HG03060 (cell line): ENCODE measurements around the gene FRMPD1.
"Not testable (repeated sequence)": the region's sequence is repeated elsewhere in the genome, so short reads cannot be mapped to it uniquely, and the experiment has no call there.

Source experiments
- ATAC-seq: cut with Tn5 transposase; IDR thresholded peaks from one replicate; pipeline ENCODE4 v1.9.1; 2021; ENCODE audit warnings: low read depth, moderate number of reproducible peaks; ENCODE audit not compliant: unreplicated experiment

FRMPD1 gene

DNA sequence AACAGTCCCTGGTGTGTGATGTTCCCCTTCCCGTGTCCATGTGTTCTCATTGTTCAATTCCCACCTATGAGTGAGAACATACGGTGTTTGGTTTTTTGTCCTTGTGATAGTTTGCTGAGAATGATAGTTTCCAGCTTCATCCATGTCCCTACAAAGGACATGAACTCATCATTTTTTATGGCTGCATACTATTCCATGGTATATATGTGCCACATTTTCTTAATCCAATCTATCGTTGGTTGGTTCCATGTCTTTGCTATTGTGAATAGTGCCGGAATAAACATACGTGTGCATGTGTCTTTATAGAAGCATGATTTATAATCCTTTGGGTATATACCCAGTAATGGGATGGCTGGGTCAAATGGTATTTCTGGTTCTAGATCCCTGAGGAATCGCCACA lies 114.5 kb downstream of the FRMPD1 start:
- not testable (repeated sequence) for ATAC-seq

DNA sequence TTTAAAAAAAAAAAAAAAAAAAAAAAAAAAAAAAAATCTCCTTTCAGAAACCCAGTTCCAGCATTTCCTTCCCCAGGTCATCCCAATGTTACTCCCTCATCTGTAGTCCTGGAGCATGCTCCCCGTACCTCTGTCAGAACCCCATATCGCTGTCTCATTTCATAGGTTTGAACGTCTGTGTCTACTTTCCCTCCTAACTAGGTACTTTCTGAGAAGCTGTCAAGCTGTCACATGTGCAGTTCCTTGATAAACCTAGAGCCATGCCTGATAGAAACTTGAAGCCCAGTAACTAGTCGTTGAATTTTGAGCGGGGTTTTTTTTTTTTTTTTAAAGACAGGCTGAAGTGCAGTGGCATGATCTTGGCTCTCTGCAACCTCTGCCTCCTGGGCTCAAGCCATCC lies 118.6 kb downstream of the FRMPD1 start:
- ATAC-seq = no peak

DNA sequence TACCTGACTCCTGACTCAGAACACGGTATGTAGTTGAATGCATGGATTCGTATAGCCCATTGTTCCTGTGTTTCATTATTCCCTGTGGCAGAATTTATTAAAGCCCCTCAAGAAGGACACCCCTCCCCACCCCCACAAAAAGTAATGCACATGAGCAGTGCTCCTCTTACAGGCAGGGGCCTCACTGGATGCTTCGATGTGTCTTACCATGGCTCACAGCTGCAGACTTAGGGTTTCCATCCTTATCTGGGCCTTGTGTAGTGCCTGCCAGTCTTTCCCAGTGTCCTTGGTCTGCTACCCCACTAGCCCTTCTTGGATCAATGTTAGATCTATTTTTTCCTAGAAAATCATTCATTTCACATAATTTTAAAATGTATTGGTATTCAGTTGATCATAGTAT lies 119.2 kb downstream of the FRMPD1 start:
- no peak for ATAC-seq

DNA sequence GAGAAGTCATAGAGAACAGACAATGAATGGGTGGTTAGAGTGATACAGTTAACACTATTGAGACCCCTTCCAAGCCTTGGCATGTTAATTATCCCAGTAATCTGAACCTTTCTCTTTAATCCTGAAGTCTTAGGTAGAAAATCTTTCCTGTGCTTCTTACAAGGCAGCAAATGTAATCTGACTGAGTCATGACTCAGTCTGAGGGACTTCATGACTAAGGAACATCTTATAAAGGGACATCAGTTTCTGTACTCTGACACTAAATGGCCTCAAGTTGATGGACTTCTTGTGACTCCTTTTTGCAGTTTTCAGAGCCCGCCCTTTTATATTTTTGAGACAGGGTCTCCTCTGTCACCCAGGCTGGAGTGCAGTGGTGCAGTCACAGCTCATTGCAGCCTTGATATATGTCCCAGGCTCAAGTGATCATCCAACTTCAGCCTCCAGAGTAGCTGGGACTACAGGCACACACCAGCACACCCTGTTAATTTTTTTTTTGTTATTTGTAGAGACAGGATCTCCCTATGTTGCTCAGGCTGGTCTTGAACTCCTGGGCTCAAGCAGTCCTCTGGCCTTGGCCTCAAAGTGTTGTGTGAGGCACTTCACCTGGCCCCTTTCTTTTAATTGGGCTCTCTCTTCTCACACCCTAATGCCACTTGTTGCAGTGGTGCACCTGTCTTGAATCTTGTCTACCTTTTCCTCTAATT lies 124.6 kb downstream of the FRMPD1 start:
- no peak for ATAC-seq

DNA sequence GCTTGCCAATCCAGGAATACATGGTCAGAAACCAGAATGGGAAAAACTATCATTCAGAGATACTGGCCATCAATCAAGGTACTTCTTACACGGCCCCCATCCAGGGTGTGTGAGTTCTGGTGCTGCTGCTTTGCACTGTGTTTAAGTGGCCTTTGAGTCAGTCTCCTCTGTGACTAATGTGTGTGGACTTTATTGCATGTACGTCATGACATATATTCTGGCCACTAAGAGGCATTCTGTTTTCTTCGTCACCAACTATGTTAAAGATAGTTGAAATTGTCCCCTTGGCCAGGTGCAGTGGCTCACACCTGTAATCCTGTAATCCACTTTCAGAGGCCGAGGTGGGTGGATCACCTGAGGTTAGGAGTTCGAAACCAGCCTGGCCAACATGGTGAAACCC lies 125.6 kb downstream of the FRMPD1 start:
- ATAC-seq = no peak

DNA sequence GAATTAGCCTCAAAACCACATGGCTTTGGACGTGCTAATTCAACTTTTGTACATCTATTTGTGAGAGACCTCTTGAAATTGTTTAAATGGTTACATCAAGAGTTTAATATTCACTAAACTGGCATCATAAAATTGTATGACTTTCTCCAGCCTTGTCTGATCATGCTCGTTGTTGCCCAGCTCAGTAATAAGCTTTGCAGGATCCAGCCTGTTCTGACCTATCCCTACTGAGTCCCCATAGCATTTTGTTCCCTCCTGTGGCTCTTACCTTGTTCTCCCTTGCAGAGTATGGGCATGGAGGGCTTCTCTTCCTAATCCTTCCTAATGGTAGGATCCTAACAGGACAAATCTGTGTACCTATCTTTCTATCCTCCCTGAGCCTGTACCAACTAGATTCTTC lies 127.8 kb downstream of the FRMPD1 start:
- ATAC-seq = no peak

DNA sequence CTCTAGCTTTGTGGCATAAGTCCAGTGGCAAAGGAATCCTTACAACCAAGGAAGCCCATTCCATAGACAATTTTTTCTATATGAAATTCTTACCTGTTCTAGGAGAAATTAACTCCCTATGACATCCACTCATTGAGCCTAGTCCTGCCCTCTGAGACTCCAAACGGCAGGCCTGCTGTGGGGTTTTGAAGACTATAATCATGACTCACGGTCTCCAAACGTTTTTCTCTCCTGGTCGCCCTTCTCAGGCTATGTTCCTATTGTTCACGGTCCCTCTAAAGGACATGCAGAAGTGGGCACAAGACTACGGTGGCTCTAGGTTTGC lies 133.5 kb downstream of the FRMPD1 start:
- no peak for ATAC-seq

DNA sequence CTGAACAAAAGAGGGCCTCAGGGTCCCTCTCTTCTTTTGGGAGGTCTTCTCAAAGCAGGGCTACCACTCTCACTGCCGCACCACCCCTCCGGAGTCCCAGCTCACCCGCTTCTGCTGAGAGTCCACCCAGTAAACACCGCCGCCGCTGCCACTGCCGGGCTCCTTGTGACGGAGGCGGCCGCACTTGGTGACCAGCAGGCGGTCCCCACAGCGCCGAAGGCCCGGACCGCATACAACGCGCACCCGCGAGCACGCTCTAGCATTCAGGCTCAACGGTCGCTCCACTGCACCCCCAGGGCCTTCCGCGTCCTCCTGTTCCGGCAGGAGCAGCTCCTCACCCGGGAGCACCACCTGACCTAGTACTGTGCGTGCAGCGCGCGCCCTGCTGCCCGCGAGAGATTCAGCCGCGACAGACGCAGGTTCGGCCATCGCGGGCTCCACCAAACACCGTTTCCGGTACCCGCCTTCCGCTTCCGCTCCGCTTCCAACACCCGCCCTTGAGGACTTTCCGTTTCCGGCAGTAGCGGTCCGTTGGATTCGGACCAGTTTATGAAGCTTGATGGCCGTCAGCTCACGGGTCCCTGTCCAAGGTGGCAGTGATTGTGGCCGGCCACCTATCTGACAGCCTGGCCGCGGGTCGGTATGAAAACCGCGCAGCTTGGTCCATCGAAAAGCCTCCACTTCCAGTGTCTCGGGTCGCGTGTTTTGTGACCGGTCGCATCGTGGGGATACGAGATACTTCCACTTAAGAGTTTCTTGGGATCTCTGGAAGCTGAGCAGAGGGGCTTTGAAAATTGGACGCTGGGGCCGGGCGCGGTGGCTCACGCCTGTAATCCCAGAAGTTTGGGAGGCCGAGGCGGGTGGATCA lies 134.1 kb downstream of the FRMPD1 start, which contains the start of gene EXOSC3:
EXOSC3 (minus strand) TSS at position 449 of the 868 bp plus-strand sequence; CDS start at position 429, 20 bp downstream.
- peak; percentile 84 for ATAC-seq

DNA sequence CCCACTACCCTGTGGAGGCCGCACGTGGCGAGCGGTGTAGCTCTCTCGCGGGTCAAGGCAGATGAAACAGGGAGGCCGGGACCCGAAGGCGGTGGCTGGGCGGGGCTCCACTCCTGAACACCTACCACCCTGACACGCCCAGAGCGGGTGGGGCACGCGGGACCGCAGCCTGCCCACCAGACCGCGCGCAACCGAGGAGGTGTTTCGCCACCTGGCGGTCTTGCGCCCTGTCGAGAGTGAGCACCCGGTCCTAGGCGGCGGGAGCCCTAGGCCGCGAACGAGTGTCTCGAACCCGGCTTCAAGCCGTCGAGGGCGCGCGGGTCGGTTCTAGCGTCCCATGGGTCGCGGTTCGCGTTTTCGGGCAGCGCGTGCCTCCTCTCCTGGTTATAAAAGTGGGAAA lies 136.3 kb downstream of the FRMPD1 start:
- ATAC-seq = no peak

DNA sequence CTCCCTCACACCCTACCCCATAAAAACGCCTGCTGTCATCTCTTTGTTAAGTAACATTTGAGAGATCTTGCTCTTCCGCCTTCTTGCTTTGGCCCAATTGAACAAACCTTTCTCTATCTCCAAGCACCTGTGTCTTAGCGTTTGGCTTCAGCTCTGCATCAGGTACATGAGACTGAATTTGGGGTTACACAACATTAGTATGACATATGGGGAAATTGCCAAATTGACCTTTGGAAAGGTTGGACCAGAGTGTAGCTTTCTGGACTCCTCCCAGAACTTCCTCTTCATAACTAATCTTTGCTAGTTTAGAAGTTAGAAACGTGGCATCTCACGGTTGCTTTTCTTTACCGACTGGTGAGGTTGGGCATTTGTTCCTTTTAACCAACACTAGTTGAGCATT lies 137.6 kb downstream of the FRMPD1 start:
- ATAC-seq = no peak

DNA sequence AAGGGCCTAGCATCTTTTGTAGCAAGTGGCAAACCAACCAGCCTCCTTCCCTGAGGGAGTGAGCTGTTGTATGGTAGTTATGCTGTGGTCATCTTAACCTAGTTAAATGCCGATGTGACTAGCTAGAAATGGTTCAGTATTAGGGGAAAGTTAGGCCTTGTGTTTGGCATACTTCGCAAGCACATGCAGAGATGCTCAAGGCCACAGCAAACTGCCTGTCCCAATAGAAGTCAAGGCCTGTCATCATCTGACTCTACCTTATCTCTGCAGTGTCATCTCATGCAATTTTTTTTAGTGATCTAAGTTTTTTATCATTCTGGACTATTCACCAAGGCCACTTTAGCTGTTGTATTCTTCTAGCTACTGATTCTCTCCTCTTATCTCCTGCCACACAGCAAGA lies 139.3 kb downstream of the FRMPD1 start:
- no peak for ATAC-seq

DNA sequence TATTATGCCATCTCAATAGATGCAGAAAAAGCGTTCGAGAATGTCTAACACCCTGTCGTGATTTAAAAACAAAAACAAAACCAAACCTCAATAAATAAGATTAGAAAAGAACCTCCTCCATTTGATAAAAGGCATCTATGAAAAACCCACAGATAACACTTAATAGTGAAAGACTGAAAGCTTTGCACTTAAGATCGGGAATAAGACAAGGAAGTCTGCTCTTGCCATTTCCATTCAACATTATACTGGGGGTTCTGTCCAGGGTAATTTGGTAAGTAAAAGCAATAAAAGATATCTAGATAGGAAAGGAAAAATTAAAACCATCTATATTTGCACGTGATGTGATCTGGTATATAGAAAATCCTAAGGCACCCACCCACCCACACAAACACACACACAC lies 141.4 kb downstream of the FRMPD1 start:
- ATAC-seq = no peak

DNA sequence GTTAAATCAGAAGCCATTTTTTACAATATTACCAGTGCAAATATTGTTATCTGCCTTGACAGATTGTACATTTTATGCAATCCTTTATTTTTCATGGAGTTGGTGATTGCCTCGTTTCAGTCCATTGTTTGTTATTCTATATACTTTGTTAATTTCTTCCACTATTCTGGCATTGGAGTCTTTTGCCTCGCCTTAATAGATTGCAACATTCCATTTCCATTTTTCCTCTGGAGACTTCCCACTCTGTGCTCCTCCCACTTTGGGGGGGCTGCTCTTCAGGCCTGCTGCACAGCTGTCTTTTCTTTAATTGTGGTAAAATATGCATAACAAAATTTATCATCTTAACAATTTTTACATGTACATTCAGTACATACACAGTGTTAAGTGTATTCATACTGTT lies 145.5 kb downstream of the FRMPD1 start:
- no peak for ATAC-seq
